ENCODE results near the gene CFAP53. TPM values are rescaled to one million over a fixed set of nuclear protein-coding genes. Genes with fewer than 3 reads are reported as not detected.
A peak's percentile ranks its signal among the peaks of the same experiment; 100 is the strongest.

Gene CFAP53
- polyA plus RNA-seq, 1 donor from 2014 or later, result 0.64 TPM

DNA sequence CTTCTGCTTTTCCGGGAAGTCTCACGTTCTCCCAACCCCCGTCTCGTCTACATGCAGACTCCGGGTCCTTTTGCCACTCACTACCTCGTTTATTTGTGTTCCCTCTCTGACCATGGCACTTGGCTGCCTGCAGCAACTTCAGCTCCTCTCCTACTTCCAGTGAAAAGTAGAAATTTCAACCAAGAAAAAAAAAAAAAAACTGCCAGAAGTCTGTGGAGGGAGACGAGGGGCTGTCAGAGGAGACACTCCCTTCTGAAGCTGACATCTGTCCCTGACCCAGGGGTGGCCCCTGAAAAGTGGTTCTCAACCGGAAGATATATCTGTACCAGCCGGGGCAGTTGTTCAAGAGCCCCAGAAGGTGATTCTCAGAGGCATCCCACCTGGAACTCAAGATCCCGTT lies 70.6 kb downstream of the CFAP53 start:
- no peak overlapping the region for H3K27ac ChIP-seq (ENCODE audit: low read length)
- no peaks in the 10 kb centered on the region for H3K9me2 ChIP-seq (ENCODE audit: insufficient read depth, low read length)
- H4K20me1 ChIP-seq (ENCODE audit: insufficient read depth), result no peaks in the 10 kb centered on the region
- no peaks in the 10 kb centered on the region for H3F3A ChIP-seq (ENCODE audit: insufficient read depth, low read length, poor library complexity, severe bottlenecking)
- TF ChIP-seq, protein P1, sequence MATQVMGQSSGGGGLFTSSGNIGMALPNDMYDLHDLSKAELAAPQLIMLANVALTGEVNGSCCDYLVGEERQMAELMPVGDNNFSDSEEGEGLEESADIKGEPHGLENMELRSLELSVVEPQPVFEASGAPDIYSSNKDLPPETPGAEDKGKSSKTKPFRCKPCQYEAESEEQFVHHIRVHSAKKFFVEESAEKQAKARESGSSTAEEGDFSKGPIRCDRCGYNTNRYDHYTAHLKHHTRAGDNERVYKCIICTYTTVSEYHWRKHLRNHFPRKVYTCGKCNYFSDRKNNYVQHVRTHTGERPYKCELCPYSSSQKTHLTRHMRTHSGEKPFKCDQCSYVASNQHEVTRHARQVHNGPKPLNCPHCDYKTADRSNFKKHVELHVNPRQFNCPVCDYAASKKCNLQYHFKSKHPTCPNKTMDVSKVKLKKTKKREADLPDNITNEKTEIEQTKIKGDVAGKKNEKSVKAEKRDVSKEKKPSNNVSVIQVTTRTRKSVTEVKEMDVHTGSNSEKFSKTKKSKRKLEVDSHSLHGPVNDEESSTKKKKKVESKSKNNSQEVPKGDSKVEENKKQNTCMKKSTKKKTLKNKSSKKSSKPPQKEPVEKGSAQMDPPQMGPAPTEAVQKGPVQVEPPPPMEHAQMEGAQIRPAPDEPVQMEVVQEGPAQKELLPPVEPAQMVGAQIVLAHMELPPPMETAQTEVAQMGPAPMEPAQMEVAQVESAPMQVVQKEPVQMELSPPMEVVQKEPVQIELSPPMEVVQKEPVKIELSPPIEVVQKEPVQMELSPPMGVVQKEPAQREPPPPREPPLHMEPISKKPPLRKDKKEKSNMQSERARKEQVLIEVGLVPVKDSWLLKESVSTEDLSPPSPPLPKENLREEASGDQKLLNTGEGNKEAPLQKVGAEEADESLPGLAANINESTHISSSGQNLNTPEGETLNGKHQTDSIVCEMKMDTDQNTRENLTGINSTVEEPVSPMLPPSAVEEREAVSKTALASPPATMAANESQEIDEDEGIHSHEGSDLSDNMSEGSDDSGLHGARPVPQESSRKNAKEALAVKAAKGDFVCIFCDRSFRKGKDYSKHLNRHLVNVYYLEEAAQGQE (IDR thresholded peaks at IDR 0.05; ENCODE audit: borderline replicate concordance), result no peak
- no peak overlapping the region for H3K9ac ChIP-seq (ENCODE audit: low read length)
- no peak overlapping the region for H2AFZ ChIP-seq (ENCODE audit: low read depth, low read length)
- no peaks in the 10 kb centered on the region for H3K79me2 ChIP-seq (replicated peaks; ENCODE audit: insufficient read depth, low read length)
- H3K4me3 ChIP-seq (ENCODE audit: low read length), result peak overlapping the region; percentile 66
- H3K27me3 ChIP-seq (ENCODE audit: insufficient read depth, low read depth, low read length), result peaks cover 59% of the 10 kb centered on the region
- H3K4me2 ChIP-seq (ENCODE audit: low read length), result no peak overlapping the region
- H3K36me3 ChIP-seq (ENCODE audit: insufficient read depth, low read length), result no peaks in the 10 kb centered on the region
- H3K9me3 ChIP-seq (ENCODE audit: low read length), result no peaks in the 10 kb centered on the region

DNA sequence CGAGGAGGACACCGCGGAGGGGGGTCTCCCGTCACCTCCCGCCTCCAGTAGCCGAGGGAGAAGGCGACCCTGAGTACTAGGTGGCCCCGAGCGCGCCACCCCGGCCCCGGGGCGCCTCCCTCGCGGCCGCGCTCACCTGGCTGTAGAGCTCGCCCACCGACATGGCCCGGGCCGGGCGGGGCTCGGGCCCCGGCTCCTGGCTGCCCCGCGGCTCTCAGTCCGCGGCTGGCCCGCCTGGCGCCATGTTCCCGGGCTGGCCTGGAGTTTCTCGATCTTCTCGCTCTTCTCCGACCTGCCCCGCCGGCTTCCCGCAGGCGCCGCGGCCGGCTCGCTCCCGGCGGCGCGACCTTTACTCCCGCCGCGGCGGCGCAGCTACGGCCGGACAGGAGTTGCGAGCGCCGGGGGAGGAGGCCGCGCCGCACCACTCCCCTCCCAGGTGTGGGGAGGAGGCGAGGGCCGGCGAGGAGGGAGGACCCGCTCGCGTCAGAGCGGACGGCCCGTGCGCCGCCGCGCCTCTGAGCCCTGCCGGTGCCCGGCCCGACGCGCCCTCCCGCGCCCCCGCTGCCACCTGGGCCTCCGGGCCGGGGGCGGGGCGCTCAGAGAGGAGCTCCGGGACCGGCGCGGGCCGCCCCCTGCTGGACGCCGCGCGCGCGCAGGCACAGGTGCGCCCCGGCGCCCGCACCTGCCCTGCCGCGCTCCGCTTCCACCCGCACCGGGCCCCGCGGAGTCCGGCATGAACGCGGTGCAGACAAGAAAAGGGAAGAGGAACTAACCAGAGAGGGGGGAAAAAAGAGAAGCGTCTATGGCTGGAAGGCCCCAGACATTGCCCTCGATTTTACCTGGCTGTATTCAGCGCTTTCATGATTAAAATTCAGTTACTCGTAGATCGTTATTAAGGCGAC lies 71.4 kb downstream of the CFAP53 start, which contains the start of gene MYO5B:
Gene MYO5B (minus strand): TSS at position 517 of the 902 bp plus-strand sequence. CDS start 354 bp downstream, at position 163.
- Histone ChIP-seq H3K27me3 (ENCODE audit: insufficient read depth, low read depth, low read length) (peaks cover 60% of the 10 kb centered on the region), H3K4me2 (ENCODE audit: low read length) (no peak within 1 kb of the TSS), H3K79me2 (replicated peaks; ENCODE audit: insufficient read depth, low read length) (no peaks in the 10 kb centered on the region), H3K9ac (ENCODE audit: low read length) (peak within 1 kb of the TSS; percentile 30), H3K4me3 (ENCODE audit: low read length) (peak within 1 kb of the TSS; percentile 66), H2AFZ (ENCODE audit: low read depth, low read length) (no peak within 1 kb of the TSS), H3K9me2 (ENCODE audit: insufficient read depth, low read length) (no peaks in the 10 kb centered on the region), H3K27ac (ENCODE audit: low read length) (no peak within 1 kb of the TSS), H3F3A (ENCODE audit: insufficient read depth, low read length, poor library complexity, severe bottlenecking) (no peaks in the 10 kb centered on the region), H4K20me1 (ENCODE audit: insufficient read depth) (no peaks in the 10 kb centered on the region), H3K36me3 (ENCODE audit: insufficient read depth, low read length) (no peaks in the 10 kb centered on the region), H3K9me3 (ENCODE audit: low read length) (no peaks in the 10 kb centered on the region)
- peak; percentile 75 for TF ChIP-seq SMC3 (conservative IDR thresholded peaks at IDR 0.05; ENCODE audit: poor library complexity)
- no peak for TF ChIP-seq TAF1 (IDR thresholded peaks at IDR 0.05; ENCODE audit: low read depth)
- no peak for TF ChIP-seq EZH2 (IDR thresholded peaks at IDR 0.05; ENCODE audit: borderline replicate concordance, insufficient read depth, low read length, poor library complexity, severe bottlenecking)
- peak; percentile 32 for TF ChIP-seq MXI1 (conservative IDR thresholded peaks at IDR 0.05; ENCODE audit: poor library complexity, severe bottlenecking)
- peak; percentile 72 for TF ChIP-seq RAD21 (conservative IDR thresholded peaks at IDR 0.05)
- no peak for TF ChIP-seq POLR2AphosphoS5 (IDR thresholded peaks at IDR 0.05)
- TF ChIP-seq, protein P2, sequence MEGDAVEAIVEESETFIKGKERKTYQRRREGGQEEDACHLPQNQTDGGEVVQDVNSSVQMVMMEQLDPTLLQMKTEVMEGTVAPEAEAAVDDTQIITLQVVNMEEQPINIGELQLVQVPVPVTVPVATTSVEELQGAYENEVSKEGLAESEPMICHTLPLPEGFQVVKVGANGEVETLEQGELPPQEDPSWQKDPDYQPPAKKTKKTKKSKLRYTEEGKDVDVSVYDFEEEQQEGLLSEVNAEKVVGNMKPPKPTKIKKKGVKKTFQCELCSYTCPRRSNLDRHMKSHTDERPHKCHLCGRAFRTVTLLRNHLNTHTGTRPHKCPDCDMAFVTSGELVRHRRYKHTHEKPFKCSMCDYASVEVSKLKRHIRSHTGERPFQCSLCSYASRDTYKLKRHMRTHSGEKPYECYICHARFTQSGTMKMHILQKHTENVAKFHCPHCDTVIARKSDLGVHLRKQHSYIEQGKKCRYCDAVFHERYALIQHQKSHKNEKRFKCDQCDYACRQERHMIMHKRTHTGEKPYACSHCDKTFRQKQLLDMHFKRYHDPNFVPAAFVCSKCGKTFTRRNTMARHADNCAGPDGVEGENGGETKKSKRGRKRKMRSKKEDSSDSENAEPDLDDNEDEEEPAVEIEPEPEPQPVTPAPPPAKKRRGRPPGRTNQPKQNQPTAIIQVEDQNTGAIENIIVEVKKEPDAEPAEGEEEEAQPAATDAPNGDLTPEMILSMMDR (IDR thresholded peaks at IDR 0.05; ENCODE audit: poor library complexity, severe bottlenecking), result peak; percentile 80
- no peak for TF ChIP-seq EP300 (conservative IDR thresholded peaks at IDR 0.05; ENCODE audit: poor library complexity, severe bottlenecking)
